NB4 (cell line): ENCODE results near the gene PCTP.

Experiments
- DNase-seq: peaks from one replicate; pipeline ENCODE4 v3.0.0; 2010; ENCODE audit warnings: low read depth
- H3K4me3 ChIP-seq: one replicate; pipeline ENCODE4 v1.5.1; 2011; ENCODE audit warnings: mild to moderate bottlenecking, low read depth, low read length, moderate library complexity
- CTCF ChIP-seq: IDR thresholded peaks from one replicate; pipeline ENCODE4 v1.5.1; 2012; ENCODE audit warnings: low read depth, low read length
- MAX ChIP-seq: IDR thresholded peaks from 2 replicates; pipeline ENCODE4 v1.6.1; 2011; ENCODE audit warnings: low read depth, low read length
- MYC ChIP-seq: IDR thresholded peaks from 2 replicates; pipeline ENCODE4 v1.6.1; 2011; ENCODE audit warnings: low read depth, low read length
- POLR2A ChIP-seq: IDR thresholded peaks from 2 replicates; pipeline ENCODE4 v1.6.1; 2011; ENCODE audit warnings: mild to moderate bottlenecking; ENCODE audit not compliant: insufficient read length; ENCODE audit errors: extremely low read depth

Gene PCTP

GRCh38 chr17:55737976-55738501 lies 12.8 kb upstream of the PCTP start:
- TF ChIP-seq POLR2A = no peak
- TF ChIP-seq MYC = no peak
- TF ChIP-seq MAX = no peak
- no peak for TF ChIP-seq CTCF
- no peak overlapping the region for H3K4me3 ChIP-seq
- no peak for DNase-seq

GRCh38 chr17:55740511-55741355 lies 10.1 kb upstream of the PCTP start:
- DNase-seq = no peak
- H3K4me3 ChIP-seq = no peak overlapping the region
- no peak for TF ChIP-seq CTCF
- no peak for TF ChIP-seq MAX
- TF ChIP-seq MYC = no peak
- TF ChIP-seq POLR2A = no peak

- TF ChIP-seq POLR2A (no peak), MAX (no peak), CTCF (no peak), MYC (no peak)
- H3K4me3 ChIP-seq = no peak overlapping the region
- no peak for DNase-seq
Measured at GRCh38 chr17:55741356-55741700, 9.5 kb upstream of the PCTP start.

- no peak overlapping the region for H3K4me3 ChIP-seq
- DNase-seq = no peak
- TF ChIP-seq CTCF = no peak
- TF ChIP-seq POLR2A = no peak
- TF ChIP-seq MAX = no peak
- TF ChIP-seq MYC = no peak
Measured at GRCh38 chr17:55742272-55743102, 8.4 kb upstream of the PCTP start.

- H3K4me3 ChIP-seq = no peak overlapping the region
- TF ChIP-seq MAX = no peak
- TF ChIP-seq MYC = no peak
- no peak for TF ChIP-seq POLR2A
- TF ChIP-seq CTCF = no peak
- DNase-seq = no peak
Measured at GRCh38 chr17:55743103-55743679, 7.7 kb upstream of the PCTP start.
